ENCODE measurements around the gene ZNF174. TPM values are rescaled to one million over a fixed set of nuclear protein-coding genes. Genes with fewer than 3 reads are reported as not detected.

ZNF174 gene
- polyA plus RNA-seq, 1 donor from 2014 or later = 13.0 TPM

DNA sequence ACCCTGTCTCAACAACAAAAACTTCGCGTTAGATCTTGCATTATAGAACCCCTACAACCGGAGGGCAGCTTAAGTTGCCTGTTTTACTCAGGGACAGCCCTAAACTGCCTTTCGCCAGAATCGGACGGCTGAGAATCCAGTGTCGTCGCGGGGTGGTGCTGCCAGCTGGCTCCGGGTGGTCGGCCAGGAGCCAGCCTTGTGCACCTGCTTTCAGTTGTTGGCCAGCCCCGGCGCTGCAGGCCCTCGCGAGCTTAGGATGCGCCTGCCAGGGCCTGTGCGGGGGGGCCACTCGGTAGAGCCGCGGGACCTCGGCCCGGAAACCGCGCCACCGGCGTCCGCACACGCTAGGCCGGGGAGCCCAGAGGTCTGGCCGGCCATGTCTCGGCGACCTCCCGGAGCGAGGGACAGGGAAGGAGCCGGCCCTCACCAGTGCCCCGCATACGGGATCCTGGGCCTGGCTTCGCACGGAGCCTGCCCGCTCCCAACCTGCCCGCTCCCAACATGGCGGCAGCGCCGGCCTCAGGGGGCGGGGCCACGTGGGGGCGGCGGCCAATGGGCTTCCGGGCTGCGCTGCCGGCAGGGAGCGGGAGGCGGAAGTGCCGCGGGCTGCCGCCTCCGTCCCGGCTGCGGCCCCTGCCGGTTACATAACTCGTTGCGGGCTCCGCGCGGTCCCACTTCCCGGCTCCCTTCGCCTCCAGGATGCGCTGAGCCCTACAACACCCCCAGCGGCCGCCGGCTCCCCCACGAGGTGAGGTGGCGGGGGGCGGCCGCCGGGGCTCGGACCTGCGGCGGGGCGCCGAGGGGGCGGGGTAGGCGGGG, 56.6 kb downstream of the ZNF174 start:
- Histone ChIP-seq H3K4me3 (ENCODE audit: low read length) (peak overlapping the region; percentile 96), H3K4me2 (ENCODE audit: low read length) (peak overlapping the region; percentile 29), H3K27ac (ENCODE audit: low read length) (peak overlapping the region; percentile 90), H4K20me1 (ENCODE audit: insufficient read depth) (no peaks in the 10 kb centered on the region), H3K36me3 (ENCODE audit: insufficient read depth, low read length) (no peaks in the 10 kb centered on the region), H3K27me3 (ENCODE audit: insufficient read depth, low read depth, low read length) (no peaks in the 10 kb centered on the region), H3K9ac (ENCODE audit: low read length) (peak overlapping the region; percentile 92), H3F3A (ENCODE audit: insufficient read depth, low read length, poor library complexity, severe bottlenecking) (no peaks in the 10 kb centered on the region), H3K79me2 (replicated peaks; ENCODE audit: insufficient read depth, low read length) (peaks cover 39% of the 10 kb centered on the region), H2AFZ (ENCODE audit: low read depth, low read length) (peak overlapping the region; percentile 40), H3K9me3 (ENCODE audit: low read length) (no peaks in the 10 kb centered on the region), H3K9me2 (ENCODE audit: insufficient read depth, low read length) (no peaks in the 10 kb centered on the region)
- TF ChIP-seq REST (IDR thresholded peaks at IDR 0.05; ENCODE audit: borderline replicate concordance) = peak; percentile 38
- TF ChIP-seq POLR2AphosphoS5 (IDR thresholded peaks at IDR 0.05) = peak; percentile 89
- TF ChIP-seq SMC3 (conservative IDR thresholded peaks at IDR 0.05; ENCODE audit: poor library complexity) = peak; percentile 67
- TF ChIP-seq EP300 (conservative IDR thresholded peaks at IDR 0.05; ENCODE audit: poor library complexity, severe bottlenecking) = peak; percentile 73
- TF ChIP-seq CTCF (IDR thresholded peaks at IDR 0.05; ENCODE audit: poor library complexity, severe bottlenecking) = peak; percentile 70
- TF ChIP-seq EZH2 (IDR thresholded peaks at IDR 0.05; ENCODE audit: borderline replicate concordance, insufficient read depth, low read length, poor library complexity, severe bottlenecking) = no peak
- peak; percentile 59 for TF ChIP-seq RAD21 (conservative IDR thresholded peaks at IDR 0.05)
- TF ChIP-seq MXI1 (conservative IDR thresholded peaks at IDR 0.05; ENCODE audit: poor library complexity, severe bottlenecking) = peak; percentile 77
- peak; percentile 43 for TF ChIP-seq TAF1 (IDR thresholded peaks at IDR 0.05; ENCODE audit: low read depth)

DNA sequence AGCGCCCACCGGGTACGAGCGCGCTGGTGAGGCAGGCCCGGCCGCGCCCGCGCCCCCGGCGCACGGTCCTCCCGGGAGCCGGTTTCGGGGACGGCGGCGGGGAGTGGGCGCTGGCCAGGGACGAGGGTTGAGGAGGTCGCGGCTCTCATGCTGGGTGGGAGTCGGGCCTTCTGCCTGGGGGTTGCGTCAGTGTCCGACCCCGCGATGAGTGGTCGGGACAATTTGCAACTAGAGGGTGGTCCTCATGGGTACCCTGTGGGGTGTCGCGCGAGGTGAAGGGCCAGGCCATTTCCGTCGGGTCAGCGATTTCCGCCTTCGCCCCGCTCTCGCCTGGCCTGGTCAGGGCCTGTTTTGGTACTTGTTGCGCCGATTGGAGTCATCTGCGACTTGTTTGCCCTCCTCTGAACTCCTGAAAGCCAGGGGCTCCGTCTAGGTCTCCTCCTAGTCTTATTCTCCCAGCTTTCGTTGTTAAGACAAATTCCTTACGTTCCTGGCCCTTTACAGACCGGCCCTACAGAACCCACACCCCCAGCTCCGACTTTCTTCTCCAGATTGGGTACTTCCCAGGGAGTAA, 57.4 kb downstream of the ZNF174 start:
- Histone ChIP-seq H2AFZ (ENCODE audit: low read depth, low read length) (no peak overlapping the region), H3K79me2 (replicated peaks; ENCODE audit: insufficient read depth, low read length) (peaks cover 45% of the 10 kb centered on the region)

More for the DNA sequence above, 57.4 kb downstream of the ZNF174 start:
- no peaks in the 10 kb centered on the region for H4K20me1 ChIP-seq (ENCODE audit: insufficient read depth)
- H3K27ac ChIP-seq (ENCODE audit: low read length) = no peak overlapping the region
- no peak for TF ChIP-seq POLR2AphosphoS5 (IDR thresholded peaks at IDR 0.05)
- TF ChIP-seq CTCF (IDR thresholded peaks at IDR 0.05; ENCODE audit: poor library complexity, severe bottlenecking) = no peak
- TF ChIP-seq REST (IDR thresholded peaks at IDR 0.05; ENCODE audit: borderline replicate concordance) = no peak
- TF ChIP-seq RAD21 (conservative IDR thresholded peaks at IDR 0.05) = no peak
- TF ChIP-seq MXI1 (conservative IDR thresholded peaks at IDR 0.05; ENCODE audit: poor library complexity, severe bottlenecking) = no peak
- no peak for TF ChIP-seq EZH2 (IDR thresholded peaks at IDR 0.05; ENCODE audit: borderline replicate concordance, insufficient read depth, low read length, poor library complexity, severe bottlenecking)
- no peak for TF ChIP-seq SMC3 (conservative IDR thresholded peaks at IDR 0.05; ENCODE audit: poor library complexity)
- TF ChIP-seq TAF1 (IDR thresholded peaks at IDR 0.05; ENCODE audit: low read depth) = no peak
- TF ChIP-seq EP300 (conservative IDR thresholded peaks at IDR 0.05; ENCODE audit: poor library complexity, severe bottlenecking) = no peak
- no peaks in the 10 kb centered on the region for H3F3A ChIP-seq (ENCODE audit: insufficient read depth, low read length, poor library complexity, severe bottlenecking)
- peak overlapping the region; percentile 52 for H3K4me2 ChIP-seq (ENCODE audit: low read length)
- no peaks in the 10 kb centered on the region for H3K27me3 ChIP-seq (ENCODE audit: insufficient read depth, low read depth, low read length)
- peak overlapping the region; percentile 96 for H3K4me3 ChIP-seq (ENCODE audit: low read length)
- H3K9ac ChIP-seq (ENCODE audit: low read length) = peak overlapping the region; percentile 92
- H3K9me2 ChIP-seq (ENCODE audit: insufficient read depth, low read length) = no peaks in the 10 kb centered on the region
- H3K9me3 ChIP-seq (ENCODE audit: low read length) = no peaks in the 10 kb centered on the region
- H3K36me3 ChIP-seq (ENCODE audit: insufficient read depth, low read length) = no peaks in the 10 kb centered on the region

Data from neural cell (in vitro differentiated cells).